ENCODE results near the gene COPZ1. TPM values are rescaled to one million over a fixed set of nuclear protein-coding genes. Genes with fewer than 3 reads are reported as not detected.

COPZ1 gene
- total and polyA plus RNA-seq, 9 of the 15 experiments (the other 6 are each of a cell fraction or from before 2014, with no cell fraction given) = 137 to 487 (median 233) TPM

GRCh38 chr12:54358945-54359761 lies 34.2 kb downstream of the COPZ1 start (continued):
- TF ChIP-seq ILF3 (IDR thresholded peaks at IDR 0.05; ENCODE audit: borderline replicate concordance) = no peak
- TF ChIP-seq SMARCC2 (IDR thresholded peaks at IDR 0.05; ENCODE audit: low read depth) = peak; percentile 43
- TF ChIP-seq PTTG1 (tag; IDR thresholded peaks at IDR 0.05; ENCODE audit: low read depth) = no peak
- TF ChIP-seq TFE3 (CRISPR knock-in tag; IDR thresholded peaks at IDR 0.05) = no peak
- no peak for TF ChIP-seq ZSCAN29 (IDR thresholded peaks at IDR 0.05)
- no peak for TF ChIP-seq CHCHD3 (CRISPR knock-in tag; IDR thresholded peaks at IDR 0.05)
- peak; percentile 86 for TF ChIP-seq TAF9B (IDR thresholded peaks at IDR 0.05; ENCODE audit: partially characterized antibody)
- no peak for TF ChIP-seq ZNF76 (CRISPR knock-in tag; IDR thresholded peaks at IDR 0.05; ENCODE audit: borderline replicate concordance)
- TF ChIP-seq TARDBP (IDR thresholded peaks at IDR 0.05) = 0 out of 2 replicates have a peak, but pooled peaks have one; percentile 39
- TF ChIP-seq STAT6 (CRISPR knock-in tag; IDR thresholded peaks at IDR 0.05) = no peak; the same call in 1 of the 2 replicates
- TF ChIP-seq PHF20 (IDR thresholded peaks at IDR 0.05; ENCODE audit: partially characterized antibody) = no peak
- TF ChIP-seq POLR2AphosphoS2 (IDR thresholded peaks at IDR 0.05; ENCODE audit: low read length) = no peak
- TF ChIP-seq TAL1 (IDR thresholded peaks at IDR 0.05) = peak; percentile 56
- TF ChIP-seq ETV1 (tag; conservative IDR thresholded peaks at IDR 0.05; ENCODE audit: low read depth) = 0 out of 2 replicates have a peak, but pooled peaks have one; percentile 6
- TF ChIP-seq THAP12 (CRISPR knock-in tag; IDR thresholded peaks at IDR 0.05) = no peak
- TF ChIP-seq ZBTB9 (CRISPR knock-in tag; IDR thresholded peaks at IDR 0.05) = 0 out of 2 replicates have a peak, but pooled peaks have one; percentile 13
- TF ChIP-seq ATF2 (CRISPR knock-in tag; IDR thresholded peaks at IDR 0.05) = 0 out of 2 replicates have a peak, but pooled peaks have one; percentile 28
- TF ChIP-seq RHOXF2B (CRISPR knock-in tag; conservative IDR thresholded peaks at IDR 0.05) = no peak
